Tibial artery (tissue), 4 donors: ENCODE data around the gene TRAPPC14.
A peak's percentile ranks its signal among the peaks of the same experiment; 100 is the strongest.

Experiments
- DNase-seq, 2 donors: peaks; one replicate each; pipeline ENCODE4 v3.0.0-alpha.2; 2019
- H3K27ac ChIP-seq, 2 donors: fragments of 200-600 bp; sonication (generic) in 1 of 2; 1 replicate in 1 of 2; 2 replicates in 1 of 2; pipeline ENCODE4 v1.5.1; 2018 to 2019; ENCODE audit warnings: mild to moderate bottlenecking in 1 of 2
- H3K27me3 ChIP-seq, 2 donors: fragments of 200-600 bp; sonication (generic) in 1 of 2; one replicate each; pipeline versions ENCODE4 v1.5.1 to v1.6.0; 2016 to 2019
- H3K36me3 ChIP-seq, 3 donors: fragments of 200-600 bp; sonication (generic) in 2 of 3; one replicate each; pipeline ENCODE4 v1.5.1; 2016 to 2019; ENCODE audit warnings: mild to moderate bottlenecking in 2 of 3
- H3K4me1 ChIP-seq, 4 donors: fragments of 200-600 bp; sonication (generic) in 2 of 4; 1 replicate in 3 of 4; 2 replicates in 1 of 4; pipeline ENCODE4 v1.5.1; 2016 to 2019
- H3K4me3 ChIP-seq, 2 donors: fragments of 200-600 bp; sonication (generic) in 1 of 2; 1 replicate in 1 of 2; 2 replicates in 1 of 2; pipeline ENCODE4 v1.5.1; 2018 to 2019; ENCODE audit warnings: mild to moderate bottlenecking in 2 of 2
- H3K9me3 ChIP-seq, 3 donors: fragments of 200-600 bp; sonication (generic) in 1 of 3; one replicate each; pipeline ENCODE4 v1.5.1; 2016 to 2019
- CTCF ChIP-seq, 2 experiments: fragments of 200-600 bp in 1 of 2; fragments of 450-650 bp in 1 of 2; IDR thresholded peaks; one replicate each; pipeline ENCODE4 v1.5.1; 2017 to 2019; ENCODE audit warnings: antibody characterized with exemption in 2 of 2, mild to moderate bottlenecking in 1 of 2, moderate library complexity in 1 of 2
- intact Hi-C: fragments of 100-400 bp; cut with DNase I; formaldehyde crosslinking; loops from one replicate; pipeline ENCODE4 v1.15.0; 2023; ENCODE audit warnings: low total_unique reads

The TRAPPC14 gene

GRCh38 chr7:100160067-100160466, 1.5 kb upstream of the TRAPPC14 start:
- intact Hi-C loops: no loop called here
- H3K4me3 ChIP-seq: no peak overlapping the region
- H3K9me3 ChIP-seq: no peaks in the 10 kb centered on the region
- DNase-seq: no peak
- H3K36me3 ChIP-seq: peaks cover 2 to 18% (median 15%) of the 10 kb centered on the region in 3 donors
- H3K4me1 ChIP-seq: peaks cover 0 to 22% (median 18%) of the 10 kb centered on the region in 4 donors
- no peak for TF ChIP-seq CTCF (IDR thresholded peaks at IDR 0.05)
- H3K27ac ChIP-seq: no peak overlapping the region
- H3K27me3 ChIP-seq: no peaks in the 10 kb centered on the region

- Histone ChIP-seq H3K9me3 (no peaks in the 10 kb centered on the region), H3K27ac (peak overlapping the region; percentile 71 to 80), H3K4me1 (peaks cover 0 to 24% (median 18%) of the 10 kb centered on the region in 4 donors), H3K27me3 (no peaks in the 10 kb centered on the region), H3K4me3 (peak overlapping the region; percentile 74 to 87), H3K36me3 (peaks cover 11 to 27% (median 21%) of the 10 kb centered on the region in 3 donors)
- intact Hi-C loops: no loop called here
- no peak for TF ChIP-seq CTCF (IDR thresholded peaks at IDR 0.05)
- DNase-seq: no peak
Measured at GRCh38 chr7:100159099-100159623, 638 bp upstream of the TRAPPC14 start.

GRCh38 chr7:100157334-100158228, 942 bp downstream of the TRAPPC14 start:
- Histone ChIP-seq H3K36me3 (peaks cover 12 to 43% (median 31%) of the 10 kb centered on the region in 3 donors), H3K27ac (peak overlapping the region; percentile 71 to 80), H3K4me1 (peaks cover 0 to 24% (median 18%) of the 10 kb centered on the region in 4 donors), H3K4me3 (peak overlapping the region; percentile 74 to 87), H3K9me3 (no peaks in the 10 kb centered on the region), H3K27me3 (no peaks in the 10 kb centered on the region)
- no peak for TF ChIP-seq CTCF (IDR thresholded peaks at IDR 0.05)
- intact Hi-C loops: no loop called here
- peak in 1 of 2 donors; percentile 51 for DNase-seq

- no peak for DNase-seq
- intact Hi-C loops: no loop called here
- TF ChIP-seq CTCF (IDR thresholded peaks at IDR 0.05): no peak
- no peaks in the 10 kb centered on the region for H3K9me3 ChIP-seq
- peak overlapping the region; percentile 71 to 80 for H3K27ac ChIP-seq
- no peak overlapping the region for H3K4me3 ChIP-seq
- peaks cover 0 to 24% (median 18%) of the 10 kb centered on the region in 4 donors for H3K4me1 ChIP-seq
- no peaks in the 10 kb centered on the region for H3K27me3 ChIP-seq
- H3K36me3 ChIP-seq: peaks cover 12 to 47% (median 31%) of the 10 kb centered on the region in 3 donors
Measured at GRCh38 chr7:100157069-100157333, 1.5 kb downstream of the TRAPPC14 start.

GRCh38 chr7:100156331-100157068, 2.0 kb downstream of the TRAPPC14 start:
- no peak for DNase-seq
- Histone ChIP-seq H3K27ac (peak overlapping the region in 1 of 2 donors; percentile 71), H3K36me3 (peaks cover 12 to 51% (median 31%) of the 10 kb centered on the region in 3 donors), H3K9me3 (no peaks in the 10 kb centered on the region), H3K4me3 (no peak overlapping the region), H3K4me1 (peaks cover 0 to 24% (median 18%) of the 10 kb centered on the region in 4 donors), H3K27me3 (no peaks in the 10 kb centered on the region)
- intact Hi-C loops: no loop called here
- no peak for TF ChIP-seq CTCF (IDR thresholded peaks at IDR 0.05)
